HG02571 (cell line): ENCODE data around the gene MTMR3.

Experiments used
- ATAC-seq: cut with Tn5 transposase; IDR thresholded peaks from one replicate; pipeline ENCODE4 v1.9.1; 2021; ENCODE audit warnings: mild to moderate bottlenecking, moderate library complexity; ENCODE audit not compliant: unreplicated experiment

Gene MTMR3

GRCh38 chr22:30023099-30023660 lies 140.2 kb downstream of the MTMR3 start:
- no peak for ATAC-seq

- ATAC-seq: no peak
These were observed 141.3 kb downstream of the MTMR3 start for GRCh38 chr22:30024231-30024630.

GRCh38 chr22:30025221-30025620 lies 142.2 kb downstream of the MTMR3 start:
- no peak for ATAC-seq

DNA sequence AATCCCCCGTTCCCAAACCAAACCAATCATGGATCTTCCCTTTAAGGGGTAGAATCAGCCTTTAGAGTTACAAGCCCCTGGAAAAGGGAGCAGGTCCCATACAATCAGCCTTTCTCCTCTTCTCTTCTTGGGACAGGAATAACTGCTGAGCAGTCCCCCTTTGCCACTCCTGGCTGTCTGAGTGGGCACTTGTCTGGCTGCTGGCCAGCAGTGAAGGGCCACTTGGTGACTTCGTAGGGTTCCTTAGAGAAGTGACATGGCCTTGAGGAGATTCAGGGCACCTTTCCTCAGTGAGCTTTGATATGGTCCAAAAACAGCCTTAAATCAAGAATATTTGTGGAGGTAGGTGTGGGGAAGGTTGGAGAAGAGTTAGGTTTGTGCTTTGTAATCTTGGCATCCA lies 143.8 kb downstream of the MTMR3 start:
- ATAC-seq: no peak

DNA sequence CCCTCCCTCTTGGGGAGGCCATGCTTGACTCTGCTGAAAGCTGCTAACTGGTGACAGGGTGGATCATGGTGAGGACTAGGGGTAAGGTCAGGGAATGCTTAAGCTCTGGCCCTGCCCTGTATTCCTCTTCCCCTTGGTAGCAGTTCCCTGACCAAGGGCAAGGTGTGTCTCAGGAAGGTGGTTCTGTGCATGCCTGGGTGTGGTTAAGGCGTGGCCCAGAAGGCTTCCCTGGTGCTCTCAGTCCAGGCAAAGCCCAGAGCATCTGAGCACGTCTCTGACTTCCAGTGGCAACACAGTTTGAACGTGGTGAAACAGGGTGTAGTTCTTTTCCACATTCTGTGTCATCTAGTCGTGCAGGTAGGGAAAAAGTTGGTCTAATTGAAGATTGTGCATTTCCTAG lies 144.2 kb downstream of the MTMR3 start:
- no peak for ATAC-seq

- ATAC-seq: no peak
These were observed 144.8 kb downstream of the MTMR3 start for GRCh38 chr22:30027791-30028190.

DNA sequence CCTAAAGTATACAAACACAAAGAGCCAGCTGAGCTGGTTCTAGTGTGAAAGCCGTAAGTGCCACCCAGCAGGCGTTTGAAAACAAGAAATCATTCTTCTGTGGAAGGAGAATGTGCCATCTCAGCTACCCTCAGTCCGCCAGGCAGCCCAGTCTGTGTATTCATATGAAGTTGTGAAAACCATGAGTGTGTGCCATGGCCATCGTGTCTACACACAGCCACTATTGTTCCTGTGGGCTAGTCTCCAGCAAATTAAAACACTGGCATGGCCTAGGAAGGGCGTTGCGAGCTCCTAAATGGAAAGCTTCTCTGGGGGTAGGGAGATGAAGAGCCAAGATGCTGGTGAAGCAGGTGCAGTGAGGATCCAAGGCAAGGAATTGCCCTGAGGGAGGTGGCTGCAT lies 145.8 kb downstream of the MTMR3 start:
- no peak for ATAC-seq

- no peak for ATAC-seq
These were observed 146.5 kb downstream of the MTMR3 start for GRCh38 chr22:30029512-30029911.

GRCh38 chr22:30030329-30030728 lies 147.4 kb downstream of the MTMR3 start:
- no peak for ATAC-seq

- no peak for ATAC-seq
These were observed 148.4 kb downstream of the MTMR3 start for GRCh38 chr22:30031328-30031727.

DNA sequence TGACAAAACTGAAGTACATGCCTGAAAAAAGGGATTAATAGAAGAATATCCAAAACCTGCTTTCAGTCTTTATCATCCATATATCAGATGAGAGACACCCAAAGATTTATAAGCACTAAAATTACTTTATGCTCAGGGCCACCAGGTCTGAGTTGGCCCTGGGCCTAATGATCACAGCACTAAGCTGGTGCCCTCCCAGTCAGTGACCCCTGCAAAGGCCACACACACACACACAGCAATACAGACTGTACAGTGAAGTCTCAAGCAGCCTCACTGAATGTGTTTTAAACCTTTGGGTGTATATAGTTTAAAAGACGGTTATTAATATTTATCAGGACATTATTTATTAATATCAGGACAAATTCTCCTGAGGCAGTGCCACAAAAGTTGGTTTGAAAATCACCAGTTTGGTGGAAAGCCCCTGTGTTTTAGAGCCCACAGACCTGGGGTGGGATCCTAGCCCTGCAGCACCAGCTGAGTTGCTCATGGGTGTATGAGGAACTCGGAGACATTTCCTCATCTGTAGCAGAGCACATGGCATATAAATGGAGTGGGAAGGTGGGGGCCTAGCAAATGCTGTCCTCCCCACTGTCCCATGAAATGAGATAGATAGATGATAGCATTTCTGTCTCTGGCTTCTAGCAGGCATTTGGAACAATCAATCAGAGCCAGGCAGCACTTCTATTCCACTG lies 148.9 kb downstream of the MTMR3 start:
- ATAC-seq: no peak

- no peak for ATAC-seq
These were observed 150.2 kb downstream of the MTMR3 start for GRCh38 chr22:30033137-30033536.

DNA sequence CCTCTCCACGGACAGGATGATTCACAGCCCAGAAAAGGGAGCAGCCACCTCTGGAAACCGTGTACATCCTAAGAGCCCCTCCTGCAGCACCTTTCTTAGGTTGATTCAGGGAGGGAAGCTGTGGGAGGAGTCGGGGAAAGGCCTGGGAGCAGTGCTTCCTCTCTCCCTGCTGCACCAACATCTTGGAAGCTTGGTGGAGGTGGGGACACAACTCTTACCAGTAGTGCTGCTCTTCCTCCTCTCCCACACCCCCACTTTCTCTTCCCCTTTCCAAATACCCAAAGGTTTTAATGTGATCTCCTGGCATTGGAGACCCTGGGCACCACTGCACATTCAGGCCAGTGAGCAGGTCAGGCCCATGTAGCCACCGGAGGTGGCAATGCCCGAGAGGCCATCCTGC lies 150.9 kb downstream of the MTMR3 start:
- ATAC-seq: no peak

DNA sequence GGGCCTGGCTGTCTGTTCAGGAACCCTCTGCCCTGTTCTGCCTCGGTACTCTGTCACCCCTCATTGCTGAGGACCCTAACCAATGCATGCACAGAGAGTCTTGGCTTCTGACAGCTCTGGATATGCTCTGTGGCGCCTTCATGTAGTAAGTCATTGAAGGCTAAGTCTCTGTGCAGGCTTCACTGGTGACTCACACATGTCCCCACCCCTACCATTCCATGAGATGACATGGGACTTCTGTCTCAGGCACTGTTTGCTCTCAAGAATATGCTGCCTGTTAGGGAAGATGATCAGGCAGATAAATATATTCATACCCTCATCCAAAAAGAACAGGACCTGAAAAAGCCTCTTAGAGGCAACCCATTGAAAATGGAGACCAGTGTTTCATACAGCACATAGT lies 153.7 kb downstream of the MTMR3 start:
- ATAC-seq: no peak

DNA sequence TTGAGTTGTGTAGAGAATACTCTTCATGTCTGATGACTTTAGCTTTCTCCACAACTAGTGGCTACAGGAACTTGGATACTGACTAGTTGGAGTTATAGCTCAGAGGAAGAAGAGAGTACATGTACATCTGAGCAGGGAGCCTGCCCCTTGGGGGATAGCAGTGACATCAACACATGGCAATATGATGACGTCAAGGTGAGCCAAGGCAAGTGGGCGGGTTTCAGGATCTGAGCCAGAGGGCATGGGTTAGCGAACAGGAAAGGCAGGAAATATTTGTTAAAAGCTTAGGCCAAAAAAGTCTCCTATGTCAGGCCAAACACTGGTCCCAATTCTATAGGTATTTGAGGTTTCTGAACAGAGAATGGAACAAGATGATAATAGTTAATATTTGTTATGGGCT lies 155.2 kb downstream of the MTMR3 start:
- no peak for ATAC-seq

- no peak for ATAC-seq
These were observed 157.7 kb downstream of the MTMR3 start for GRCh38 chr22:30040499-30041260.

GRCh38 chr22:30041475-30041874 lies 158.5 kb downstream of the MTMR3 start:
- ATAC-seq: no peak

- ATAC-seq: no peak
These were observed 158.9 kb downstream of the MTMR3 start for GRCh38 chr22:30041881-30042280.

- ATAC-seq: no peak
These were observed 160.2 kb downstream of the MTMR3 start for GRCh38 chr22:30043161-30043560.

- ATAC-seq: no peak
These were observed 161.4 kb downstream of the MTMR3 start for GRCh38 chr22:30044369-30044768.

- ATAC-seq: no peak
These were observed 162.0 kb downstream of the MTMR3 start for GRCh38 chr22:30044881-30045493.

- ATAC-seq: no peak
These were observed 162.5 kb downstream of the MTMR3 start for GRCh38 chr22:30045494-30045887.
